Heart right ventricle (tissue), 16 donors: ENCODE measurements around the gene ACYP2. TPM values are rescaled to one million over a fixed set of nuclear protein-coding genes. Genes with fewer than 3 reads are reported as not detected.

Experiments
- ATAC-seq, 8 donors: fragments of 200-7000 bp; cut with Tn5 transposase; one replicate each; pipeline ENCODE4 v1.9.1; 2020; ENCODE audit warnings: mild to moderate bottlenecking in 8 of 8, moderate library complexity in 8 of 8, moderate number of reproducible peaks in 1 of 8
- DNase-seq, 2 donors: peaks; one replicate each; pipeline ENCODE4 v3.0.0-alpha.2; 2020
- H3K27ac ChIP-seq, 10 donors: fragments of 200-600 bp; sonication (generic) in 2 of 10; one replicate each; pipeline versions ENCODE4 v1.5.0 to v1.8.0; 2020 to 2022; ENCODE audit warnings: mild to moderate bottlenecking in 3 of 10
- H3K27me3 ChIP-seq, 7 donors: fragments of 200-600 bp; one replicate each; pipeline ENCODE4 v1.8.0; 2021 to 2022; ENCODE audit warnings: mild to moderate bottlenecking in 2 of 7
- H3K36me3 ChIP-seq, 9 donors: fragments of 200-600 bp; sonication (generic) in 1 of 9; one replicate each; pipeline versions ENCODE4 v1.5.0 to v1.8.0; 2020 to 2022; ENCODE audit warnings: mild to moderate bottlenecking in 2 of 9
- H3K4me1 ChIP-seq, 9 donors: fragments of 200-600 bp; sonication (generic) in 1 of 9; one replicate each; pipeline versions ENCODE4 v1.5.0 to v1.8.0; 2020 to 2022; ENCODE audit warnings: mild to moderate bottlenecking in 4 of 9
- H3K4me3 ChIP-seq, 10 donors: fragments of 200-600 bp; sonication (generic) in 2 of 10; one replicate each; pipeline versions ENCODE4 v1.5.0 to v1.8.0; 2020 to 2022; ENCODE audit warnings: mild to moderate bottlenecking in 7 of 10, moderate library complexity in 2 of 10
- H3K9me3 ChIP-seq, 11 donors: fragments of 200-600 bp in 10 of 11; sonication (generic) in 2 of 11; one replicate each; pipeline versions ENCODE4 v1.5.0 to v1.8.0; 2013 to 2022; ENCODE audit warnings: mild to moderate bottlenecking in 2 of 11, control low read depth in 1 of 11, moderate library complexity in 1 of 11
- CTCF ChIP-seq, 9 donors: fragments of 200-600 bp; sonication (generic) in 2 of 9; IDR thresholded peaks; one replicate each; pipeline versions ENCODE4 v1.5.0 to v1.8.0; 2021 to 2022; ENCODE audit warnings: antibody characterized with exemption in 9 of 9, mild to moderate bottlenecking in 5 of 9, moderate library complexity in 1 of 9
- WGBS, 2 donors: extraction: QIAGEN DNeasy Blood & Tissue Kit; methylation state at CpG; one replicate each; pipeline ENCODE4 v1.1.7; 2013; ENCODE audit warnings: inconsistent platforms in 1 of 2; 5-methylcytosine and 5-hydroxymethylcytosine counted together
- intact Hi-C, 10 donors: fragments of 100-400 bp; cut with DNase I; formaldehyde crosslinking; loops; one replicate each; pipeline versions ENCODE4 v1.11.1 to v1.14.2; 2022
- polyA plus RNA-seq, 2 donors: library from polyadenylated mRNA; stranded (reverse); fragments of 200-250 nt; gene quantifications; one replicate each; pipeline ENCODE4 v1.2.3, GENCODE V29; 2013
- total RNA-seq, 10 donors: library from RNA; stranded (reverse); fragmentation: NEBNext Ultra II Directional in 3 of 10; extraction: Animal tissue kit (Norgen Biotek cat#: 25700) in 3 of 10; gene quantifications; one replicate each; pipeline versions ENCODE4 v1.2.1 to v1.2.4, GENCODE V29; 2021 to 2023
- donor health status: Arrhythmogenic right ventricular cardiomyopathy.
- donor health status: ischemic (EF 13 %, LVEDD 7.1; RV severe dilation, severe dysfunction).
- donor health status: healthy with polysubstance abuse.
- donor health status: DM: no; HTN: yes; CAD: no.
- donor health status: DM: no; HTN: no; CAD: no.
- donor health status: ischemic (EF 25% LVEDD 6.9; RV normal size, moderate dysfunction).
- donor health status: ischemic (EF 25% LVEDD 5.7; RV mildly dilated, moderate dysfunction).
- donor health status: healthy.
- donor health status: DM: yes; HTN: yes; CAD: no.
- donor health status: Ischemic cardiomyopathy.
- donor health status: ischemic (EF 35%, LVEDD 5.7; RV mildly dilated, moderate dysfunction).
- donor health status: nonischemic (EF 11% LVEDD 7.7; RV severe dilation, severe dysfunction).
- donor health status: DM: yes; HTN: yes; CAD: no.
- donor health status: PGD.
- donor health status: ischemic (EF 29% LVEDD 5.4; RV normal size, mild dysfunction).
- donor health status: nonischemic (EF 23%, LVEDD 6.1; RV moderate dilation, normal function).

The ACYP2 gene
- total and polyA plus RNA-seq, 12 donors, result 45.7 to 87.1 (median 74.3) TPM

- Histone ChIP-seq H3K4me1 (peaks cover 0 to 7% (median 0%) of the 10 kb centered on the region in 9 donors), H3K9me3 (no peaks in the 10 kb centered on the region), H3K4me3 (no peak overlapping the region), H3K27ac (no peak overlapping the region), H3K27me3 (no peaks in the 10 kb centered on the region), H3K36me3 (no peaks in the 10 kb centered on the region)
- ATAC-seq (peak in 3 of 8 donors; percentile 56 to 64 (median 58)), DNase-seq (no peak)
- TF ChIP-seq CTCF (IDR thresholded peaks at IDR 0.05), result no peak
- intact Hi-C loops, result loop anchor here in 1 of 10 donors (10.0 kb wide), 1 partner anchor 106 kb away; no protein-coding TSS in a partner anchor
- 75 to 85% methylated on average over 3 of the region's 3 CpGs for WGBS, 2 donors
These were observed 194.9 kb downstream of the ACYP2 start for GRCh38 chr2:54310311-54310710.

- Histone ChIP-seq H3K27me3 (no peaks in the 10 kb centered on the region), H3K36me3 (no peaks in the 10 kb centered on the region), H3K9me3 (peaks cover 0 to 6% (median 0%) of the 10 kb centered on the region in 11 donors), H3K4me1 (peaks cover 0 to 7% (median 0%) of the 10 kb centered on the region in 9 donors), H3K4me3 (no peak overlapping the region), H3K27ac (no peak overlapping the region)
- no peak for TF ChIP-seq CTCF (IDR thresholded peaks at IDR 0.05)
- WGBS, 2 donors, result 73 to 76% methylated on average over 2 of the region's 2 CpGs
- intact Hi-C loops, result loop anchor here in 1 of 10 donors (10.0 kb wide), 1 partner anchor 106 kb away; no protein-coding TSS in a partner anchor
- DNase-seq (no peak), ATAC-seq (no peak)
These were observed 195.5 kb downstream of the ACYP2 start for GRCh38 chr2:54310961-54311360.

- H3K4me1 ChIP-seq, result peaks cover 0 to 18% (median 0%) of the 10 kb centered on the region in 9 donors
- intact Hi-C loops, result loop anchor here in 1 of 10 donors (10.0 kb wide), 1 partner anchor 108 kb away; no protein-coding TSS in a partner anchor
- DNase-seq, result no peak
- H3K27ac ChIP-seq, result no peak overlapping the region
- ATAC-seq, result no peak
- no peaks in the 10 kb centered on the region for H3K27me3 ChIP-seq
- H3K36me3 ChIP-seq, result no peaks in the 10 kb centered on the region
- H3K9me3 ChIP-seq, result peaks cover 0 to 11% (median 0%) of the 10 kb centered on the region in 11 donors
- WGBS, 2 donors, result 82 to 92% methylated on average over 10 of the region's 10 CpGs
- H3K4me3 ChIP-seq, result no peak overlapping the region
- TF ChIP-seq CTCF (IDR thresholded peaks at IDR 0.05), result no peak
These were observed 197.7 kb downstream of the ACYP2 start for GRCh38 chr2:54313147-54313546.

GRCh38 chr2:54317973-54318372 lies 202.6 kb downstream of the ACYP2 start:
- no peak for DNase-seq
- Histone ChIP-seq H3K4me3 (no peak overlapping the region), H3K27ac (no peak overlapping the region), H3K9me3 (peaks cover 0 to 11% (median 0%) of the 10 kb centered on the region in 11 donors), H3K27me3 (no peaks in the 10 kb centered on the region), H3K4me1 (peaks cover 0 to 15% (median 0%) of the 10 kb centered on the region in 9 donors), H3K36me3 (no peaks in the 10 kb centered on the region)
- intact Hi-C loops, result loop anchor here in 1 of 10 donors (10.0 kb wide), 1 partner anchor 113 kb away; no protein-coding TSS in a partner anchor
- 69 to 71% methylated on average over 2 of the region's 2 CpGs for WGBS, 2 donors
- TF ChIP-seq CTCF (IDR thresholded peaks at IDR 0.05), result no peak
- ATAC-seq, result no peak
